Keratinocyte (primary cell): Measurements from ENCODE around the gene CHMP4B. TPM values are rescaled to one million over a fixed set of nuclear protein-coding genes. Genes with fewer than 3 reads are reported as not detected.

Experiments
- DNase-seq: peaks from one replicate; pipeline ENCODE4 v3.0.0-alpha.2; 2011; ENCODE audit warnings: low read depth, missing footprints, low spot score
- FAIRE-seq: peaks from 2 replicates; lab custom pipeline; 2011; peaks lifted over from hg19 to GRCh38; lab: Jason Lieb, UNC
- H2AFZ ChIP-seq: 2 replicates; pipeline ENCODE4 v1.6.0; 2012; ENCODE audit warnings: low read length, control low read depth, inconsistent platforms; ENCODE audit not compliant: control insufficient read depth
- H3K27ac ChIP-seq: 2 replicates; pipeline ENCODE4 v1.5.1; 2011; ENCODE audit warnings: low read length; ENCODE audit not compliant: control insufficient read depth, insufficient read depth
- H3K27me3 ChIP-seq: 3 replicates; pipeline ENCODE4 v1.6.0; 2011; ENCODE audit warnings: low read length; ENCODE audit not compliant: control insufficient read depth, insufficient read depth; ENCODE audit errors: extremely low read depth
- H3K36me3 ChIP-seq, 2 experiments: 2 replicates in 1 of 2; 3 replicates in 1 of 2; pipeline ENCODE4 v1.5.1; 2011; ENCODE audit warnings: low read length in 2 of 2, mild to moderate bottlenecking in 1 of 2; ENCODE audit not compliant: control insufficient read depth in 2 of 2, insufficient read depth in 2 of 2; ENCODE audit errors: extremely low read depth in 1 of 2
- H3K4me1 ChIP-seq: 3 replicates; pipeline ENCODE4 v1.5.1; 2011; ENCODE audit warnings: low read length; ENCODE audit not compliant: control insufficient read depth, insufficient read depth; ENCODE audit errors: extremely low read depth
- H3K4me2 ChIP-seq: 3 replicates; pipeline ENCODE4 v1.6.0; 2011; ENCODE audit warnings: low read depth, low read length; ENCODE audit not compliant: control insufficient read depth, insufficient read depth; ENCODE audit errors: extremely low read depth
- H3K4me3 ChIP-seq, 3 experiments: fragments of 200-600 bp in 1 of 3; sonication (generic) in 1 of 3; 2 replicates in 2 of 3; 3 replicates in 1 of 3; pipeline ENCODE4 v1.5.1; 2011 to 2016; ENCODE audit warnings: low read length in 3 of 3, mild to moderate bottlenecking in 3 of 3, control low read depth in 2 of 3, inconsistent platforms in 1 of 3, low read depth in 1 of 3, mixed read lengths in 1 of 3, mixed run types in 1 of 3, moderate library complexity in 1 of 3; ENCODE audit not compliant: control insufficient read depth in 2 of 3, insufficient read depth in 2 of 3; ENCODE audit errors: extremely low read depth in 1 of 3
- H3K79me2 ChIP-seq: 2 replicates; pipeline ENCODE4 v1.6.0; 2012; ENCODE audit warnings: low read length; ENCODE audit not compliant: control insufficient read depth, insufficient read depth
- H3K9ac ChIP-seq: 3 replicates; pipeline ENCODE4 v1.6.0; 2011; ENCODE audit warnings: low read length; ENCODE audit not compliant: control insufficient read depth, insufficient read depth; ENCODE audit errors: extremely low read depth
- H3K9me1 ChIP-seq: 3 replicates; pipeline ENCODE4 v1.6.0; 2011; ENCODE audit warnings: low read length; ENCODE audit not compliant: control insufficient read depth, insufficient read depth; ENCODE audit errors: extremely low read depth
- H3K9me3 ChIP-seq: 2 replicates; pipeline ENCODE4 v1.5.1; 2012; ENCODE audit warnings: low read depth, low read length; ENCODE audit not compliant: control insufficient read depth
- H4K20me1 ChIP-seq: 3 replicates; pipeline ENCODE4 v1.6.0; 2011; ENCODE audit warnings: low read length; ENCODE audit not compliant: control insufficient read depth, insufficient read depth; ENCODE audit errors: extremely low read depth
- EZH2 ChIP-seq: IDR thresholded peaks from one replicate; pipeline ENCODE4 v1.6.1; 2012; ENCODE audit warnings: inconsistent platforms, mild to moderate bottlenecking, low read length, moderate library complexity
- dilution Hi-C: fragments of 300-500 bp; cut with MboI; formaldehyde crosslinking; loops from one replicate; pipeline ENCODE4 v1.7.0; 2020; ENCODE audit warnings: low sequenced_read_pairs; ENCODE audit not compliant: extremely low pct_ligation_motif_present
- polyA plus RNA-seq, 5 experiments: library from polyadenylated mRNA; depleted of rRNA in 3 of 5; stranded (reverse) in 3 of 5; stranded (forward) in 1 of 5; unstranded in 1 of 5; fragments of >200 nt; gene quantifications; 1 replicate in 1 of 5; 2 replicates in 3 of 5; 3 replicates in 1 of 5; pipeline versions ENCODE4 v1.2.1 to v1.2.3, GENCODE V29; 2011 to 2012; ENCODE audit warnings: missing spikeins in 2 of 5, low read depth in 1 of 5, low replicate concordance in 1 of 5
- TF ChIP-seq, protein P1 (sequence below), 3 experiments: IDR thresholded peaks in 1 of 3; conservative IDR thresholded peaks in 1 of 3; optimal IDR thresholded peaks in 1 of 3; 2 replicates in 2 of 3; 3 replicates in 1 of 3; pipeline versions ENCODE3 to v1.5.1; 2011; ENCODE audit warnings: low read length in 3 of 3, mild to moderate bottlenecking in 3 of 3, moderate library complexity in 2 of 3, control low read depth in 1 of 3, inconsistent platforms in 1 of 3; ENCODE audit not compliant: insufficient read depth in 2 of 3; ENCODE audit errors: extremely low read depth in 1 of 3

Gene CHMP4B
- polyA plus RNA-seq, 1 donor (not counting 4 experiments of a cell fraction or from before 2014, with no cell fraction given) = 72.2 TPM

DNA sequence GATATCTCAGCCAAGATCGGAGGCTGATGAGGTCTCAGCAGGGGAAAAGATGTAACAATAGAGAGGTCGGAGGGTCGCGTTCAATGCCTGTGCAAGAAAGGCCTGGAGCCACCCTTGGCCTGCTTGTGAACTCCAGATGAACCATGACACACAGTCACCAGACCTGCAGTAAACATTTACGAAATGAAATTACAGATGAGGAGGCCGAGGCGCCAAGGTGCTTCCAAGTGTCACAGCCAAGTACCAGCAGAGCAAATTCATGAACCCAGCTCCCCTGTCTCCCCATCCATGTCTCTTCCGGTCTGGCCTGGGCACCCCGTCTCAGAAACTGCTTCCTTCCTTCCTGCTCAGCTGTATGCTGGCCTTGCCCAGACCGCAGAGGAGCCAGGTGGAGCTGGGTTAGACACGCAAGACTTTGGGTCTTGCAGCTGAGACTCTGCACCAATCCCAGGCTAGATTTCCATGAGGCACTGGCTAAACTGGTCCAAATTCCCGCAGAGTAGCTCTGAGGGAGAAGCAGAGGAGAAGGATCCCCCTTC lies 48.1 kb downstream of the CHMP4B start:
- DNase-seq (no peak), FAIRE-seq (no peak)
- dilution Hi-C loops = no loop called here
- Histone ChIP-seq H3K9me3 (no peaks in the 10 kb centered on the region), H3K4me3 (no peak overlapping the region), H3K9ac (no peak overlapping the region), H3K36me3 (peaks cover 4 to 17% of the 10 kb centered on the region in 2 experiments), H3K4me2 (no peak overlapping the region), H2AFZ (no peak overlapping the region), H3K79me2 (no peaks in the 10 kb centered on the region), H3K27me3 (no peaks in the 10 kb centered on the region), H3K9me1 (no peaks in the 10 kb centered on the region), H4K20me1 (peaks cover 3% of the 10 kb centered on the region), H3K27ac (no peak overlapping the region), H3K4me1 (no peaks in the 10 kb centered on the region)
- TF ChIP-seq EZH2 = no peak
- TF ChIP-seq, protein P1, sequence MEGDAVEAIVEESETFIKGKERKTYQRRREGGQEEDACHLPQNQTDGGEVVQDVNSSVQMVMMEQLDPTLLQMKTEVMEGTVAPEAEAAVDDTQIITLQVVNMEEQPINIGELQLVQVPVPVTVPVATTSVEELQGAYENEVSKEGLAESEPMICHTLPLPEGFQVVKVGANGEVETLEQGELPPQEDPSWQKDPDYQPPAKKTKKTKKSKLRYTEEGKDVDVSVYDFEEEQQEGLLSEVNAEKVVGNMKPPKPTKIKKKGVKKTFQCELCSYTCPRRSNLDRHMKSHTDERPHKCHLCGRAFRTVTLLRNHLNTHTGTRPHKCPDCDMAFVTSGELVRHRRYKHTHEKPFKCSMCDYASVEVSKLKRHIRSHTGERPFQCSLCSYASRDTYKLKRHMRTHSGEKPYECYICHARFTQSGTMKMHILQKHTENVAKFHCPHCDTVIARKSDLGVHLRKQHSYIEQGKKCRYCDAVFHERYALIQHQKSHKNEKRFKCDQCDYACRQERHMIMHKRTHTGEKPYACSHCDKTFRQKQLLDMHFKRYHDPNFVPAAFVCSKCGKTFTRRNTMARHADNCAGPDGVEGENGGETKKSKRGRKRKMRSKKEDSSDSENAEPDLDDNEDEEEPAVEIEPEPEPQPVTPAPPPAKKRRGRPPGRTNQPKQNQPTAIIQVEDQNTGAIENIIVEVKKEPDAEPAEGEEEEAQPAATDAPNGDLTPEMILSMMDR (optimal IDR thresholded peaks at IDR 0.05 in 1 of 3, IDR thresholded peaks at IDR 0.05 in 1 of 3, conservative IDR thresholded peaks at IDR 0.05 in 1 of 3; ENCODE audit: extremely low read depth in 1 of 3, insufficient read depth in 2 of 3, low read length in 3 of 3) = no peak

DNA sequence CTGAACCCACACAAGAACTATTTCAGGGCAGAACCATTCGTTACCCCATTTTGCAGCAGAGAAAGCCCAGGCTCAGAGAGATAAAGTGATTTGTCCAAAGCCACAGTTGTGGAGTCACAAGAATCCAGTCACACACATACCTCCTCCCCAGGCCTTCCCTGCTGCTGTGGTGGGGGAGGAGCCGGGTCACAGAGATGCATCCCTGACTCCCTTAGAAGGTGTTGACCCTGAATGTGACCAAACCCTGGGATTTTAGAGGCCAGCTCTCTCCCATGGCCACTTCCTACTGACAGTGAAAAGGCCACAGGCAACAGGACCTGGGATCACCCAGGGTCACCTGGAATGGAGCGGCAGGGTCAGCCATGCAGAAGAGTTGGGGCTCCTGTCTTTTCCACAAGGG lies 48.6 kb downstream of the CHMP4B start:
- Histone ChIP-seq H3K27me3 (no peaks in the 10 kb centered on the region), H3K9me1 (no peaks in the 10 kb centered on the region), H3K4me1 (no peaks in the 10 kb centered on the region), H3K9ac (no peak overlapping the region), H3K4me2 (no peak overlapping the region), H3K4me3 (no peak overlapping the region), H3K36me3 (peaks cover 4 to 12% of the 10 kb centered on the region in 2 experiments), H2AFZ (no peak overlapping the region), H3K27ac (no peak overlapping the region), H3K9me3 (no peaks in the 10 kb centered on the region), H3K79me2 (no peaks in the 10 kb centered on the region), H4K20me1 (peaks cover 3% of the 10 kb centered on the region)
- TF ChIP-seq, protein P1 (optimal IDR thresholded peaks at IDR 0.05 in 1 of 3, IDR thresholded peaks at IDR 0.05 in 1 of 3, conservative IDR thresholded peaks at IDR 0.05 in 1 of 3; ENCODE audit: extremely low read depth in 1 of 3, insufficient read depth in 2 of 3, low read length in 3 of 3) = no peak
- TF ChIP-seq EZH2 = no peak
- no peak for DNase-seq
- dilution Hi-C loops = no loop called here
- FAIRE-seq = no peak
